A549 treated with CpdA at 1 μM for 4 hours (cell line): Measurements from ENCODE around the gene OSER1. TPM values are rescaled to one million over a fixed set of nuclear protein-coding genes. Genes with fewer than 3 reads are reported as not detected.

ENCODE experiments used
- total RNA-seq: library from RNA; stranded (reverse); fragments of 200-300 nt; extraction: Qiagen RNA extraction; gene quantifications from 5 replicates; pipeline ENCODE4 v1.2.3, GENCODE V29; 2022; ENCODE audit warnings: low read depth

Gene OSER1
- 45.8 to 57.0 TPM (median 53.3 TPM) in 5 replicates for total RNA-seq

GRCh38 chr20:44210406-44211176, at the start of gene OSER1:
Gene OSER1, minus strand, starts transcription at chr20:44210771. Its CDS starts 3,814 bp downstream, at chr20:44206957.

DNA sequence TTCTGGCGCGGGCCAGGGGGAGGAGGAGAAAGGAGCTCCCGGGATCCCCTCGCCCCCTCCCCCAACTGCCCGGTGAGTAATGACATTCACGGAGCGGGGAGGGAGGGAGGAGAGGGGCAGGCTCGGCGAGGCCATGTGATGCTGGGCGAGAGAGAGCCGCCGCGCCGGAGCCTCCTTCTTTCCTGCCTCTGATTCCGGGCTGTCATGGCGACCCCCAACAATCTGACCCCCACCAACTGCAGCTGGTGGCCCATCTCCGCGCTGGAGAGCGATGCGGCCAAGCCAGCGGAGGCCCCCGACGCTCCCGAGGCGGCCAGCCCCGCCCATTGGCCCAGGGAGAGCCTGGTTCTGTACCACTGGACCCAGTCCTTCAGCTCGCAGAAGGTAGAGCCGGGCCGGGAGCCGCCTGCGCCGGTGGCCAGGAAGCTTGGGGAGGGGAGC, 36.6 kb upstream of the OSER1 start, which contains the start of gene GDAP1L1:
GDAP1L1 (plus strand) TSS at position 178 of the 441 bp plus-strand sequence; CDS start at position 205, 27 bp downstream.

GRCh38 chr20:44187054-44187771, 23.4 kb downstream of the OSER1 start, which contains the start of gene JPH2:
Gene JPH2, minus strand, starts transcription at chr20:44187188. Its CDS starts 483 bp downstream, at chr20:44186705.

Other genes with a start within 250 kb of the OSER1 start
- 0.58 to 0.99 TPM (median 0.83 TPM) in 5 replicates for gene JPH2, start 23.6 kb downstream of the OSER1 start, total RNA-seq
- gene GDAP1L1, start 36.5 kb upstream of the OSER1 start, total RNA-seq, result 0.16 TPM in 1 of 5 replicates, not detected in the others
- 7.1 to 8.5 TPM (median 7.3 TPM) in 5 replicates for gene FITM2, start 100.4 kb upstream of the OSER1 start, total RNA-seq
- gene R3HDML, start 126.3 kb upstream of the OSER1 start, total RNA-seq, result 0.09 to 0.62 TPM (median 0.44 TPM) in 4 of 5 replicates, not detected in the other
- gene HNF4A, start 144.9 kb upstream of the OSER1 start, total RNA-seq, result 11.4 to 15.6 TPM (median 12.9 TPM) in 5 replicates